ENCODE results near the gene VRK3.

DNA sequence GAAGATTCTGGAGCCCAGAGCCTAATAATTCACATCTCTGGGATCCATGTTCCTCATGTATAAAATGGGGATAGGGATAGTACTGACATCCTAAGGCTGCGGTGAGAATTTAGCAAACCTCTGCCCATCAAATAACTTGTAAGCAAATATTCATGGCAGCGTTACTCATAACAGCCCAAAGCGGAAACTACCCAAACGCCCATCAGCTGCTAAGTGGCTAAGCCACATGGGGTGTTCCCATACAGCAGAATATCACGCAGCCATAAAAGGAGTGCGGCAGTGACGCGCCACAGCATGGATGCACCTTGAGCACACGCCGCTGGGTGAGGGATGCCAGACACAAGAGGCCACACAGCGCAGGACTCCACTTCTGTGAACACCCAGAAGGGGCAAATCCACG is 19.7 kb downstream of the VRK3 start:
- TF ChIP-seq, protein P1, sequence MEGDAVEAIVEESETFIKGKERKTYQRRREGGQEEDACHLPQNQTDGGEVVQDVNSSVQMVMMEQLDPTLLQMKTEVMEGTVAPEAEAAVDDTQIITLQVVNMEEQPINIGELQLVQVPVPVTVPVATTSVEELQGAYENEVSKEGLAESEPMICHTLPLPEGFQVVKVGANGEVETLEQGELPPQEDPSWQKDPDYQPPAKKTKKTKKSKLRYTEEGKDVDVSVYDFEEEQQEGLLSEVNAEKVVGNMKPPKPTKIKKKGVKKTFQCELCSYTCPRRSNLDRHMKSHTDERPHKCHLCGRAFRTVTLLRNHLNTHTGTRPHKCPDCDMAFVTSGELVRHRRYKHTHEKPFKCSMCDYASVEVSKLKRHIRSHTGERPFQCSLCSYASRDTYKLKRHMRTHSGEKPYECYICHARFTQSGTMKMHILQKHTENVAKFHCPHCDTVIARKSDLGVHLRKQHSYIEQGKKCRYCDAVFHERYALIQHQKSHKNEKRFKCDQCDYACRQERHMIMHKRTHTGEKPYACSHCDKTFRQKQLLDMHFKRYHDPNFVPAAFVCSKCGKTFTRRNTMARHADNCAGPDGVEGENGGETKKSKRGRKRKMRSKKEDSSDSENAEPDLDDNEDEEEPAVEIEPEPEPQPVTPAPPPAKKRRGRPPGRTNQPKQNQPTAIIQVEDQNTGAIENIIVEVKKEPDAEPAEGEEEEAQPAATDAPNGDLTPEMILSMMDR (IDR thresholded peaks at IDR 0.05), result no peak
- no peak for TF ChIP-seq POLR2A (IDR thresholded peaks at IDR 0.05)
